Gastroesophageal sphincter (tissue), 4 donors: ENCODE data around the gene MAP3K14. TPM values are rescaled to one million over a fixed set of nuclear protein-coding genes. Genes with fewer than 3 reads are reported as not detected.
A peak's percentile ranks its signal among the peaks of the same experiment; 100 is the strongest.

Experiments used
- ATAC-seq: fragments of 150-250 bp; one replicate; pipeline ENCODE4 v1.9.1; 2016; ENCODE audit warnings: mild to moderate bottlenecking, moderate library complexity
- H3K27ac ChIP-seq, 4 donors: fragments of 200-600 bp; sonication (generic) in 3 of 4; 1 replicate in 3 of 4; 2 replicates in 1 of 4; pipeline ENCODE4 v1.5.1; 2016 to 2019
- H3K27me3 ChIP-seq: fragments of 200-600 bp; sonication (generic); one replicate; pipeline ENCODE4 v1.5.1; 2019
- H3K36me3 ChIP-seq, 2 donors: fragments of 200-600 bp; sonication (generic); one replicate each; pipeline ENCODE4 v1.5.1; 2019; ENCODE audit warnings: control low read depth in 1 of 2
- H3K4me1 ChIP-seq, 3 donors: fragments of 200-600 bp; sonication (generic); 1 replicate in 2 of 3; 2 replicates in 1 of 3; pipeline ENCODE4 v1.5.1; 2016 to 2019; ENCODE audit warnings: control low read depth in 2 of 3
- H3K4me3 ChIP-seq, 2 donors: fragments of 200-600 bp; sonication (generic); one replicate each; pipeline ENCODE4 v1.5.1; 2019; ENCODE audit warnings: mild to moderate bottlenecking in 1 of 2, moderate library complexity in 1 of 2
- H3K9me3 ChIP-seq, 3 donors: fragments of 200-600 bp; sonication (generic); one replicate each; pipeline ENCODE4 v1.5.1; 2017 to 2019; ENCODE audit warnings: control low read depth in 2 of 3
- CTCF ChIP-seq, 4 experiments: fragments of 200-600 bp in 2 of 4; fragments of 450-650 bp in 2 of 4; sonication (generic) in 1 of 4; IDR thresholded peaks; one replicate each; pipeline ENCODE4 v1.5.1; 2017 to 2019; ENCODE audit warnings: antibody characterized with exemption in 4 of 4, mild to moderate bottlenecking in 2 of 4, moderate library complexity in 2 of 4
- EP300 ChIP-seq: sonication (generic); formaldehyde crosslinking; IDR thresholded peaks from one replicate; pipeline ENCODE4 v1.6.1; 2017; ENCODE audit warnings: antibody characterized with exemption, mild to moderate bottlenecking
- POLR2A ChIP-seq, 2 donors: fragments of 450-650 bp; IDR thresholded peaks; one replicate each; pipeline ENCODE4 v1.6.1; 2017; ENCODE audit warnings: antibody characterized with exemption in 2 of 2, mild to moderate bottlenecking in 2 of 2, moderate library complexity in 1 of 2
- POLR2AphosphoS5 ChIP-seq: sonication (generic); formaldehyde crosslinking; IDR thresholded peaks from one replicate; pipeline ENCODE4 v1.6.1; 2017; ENCODE audit warnings: antibody characterized with exemption
- WGBS, 2 donors: methylation state at CpG; one replicate each; pipeline ENCODE4 v1.1.5; 2018; ENCODE audit warnings: low coverage in 1 of 2; 5-methylcytosine and 5-hydroxymethylcytosine counted together
- total RNA-seq, 4 donors: library from RNA; depleted of rRNA; stranded (reverse); fragments of >200 nt; gene quantifications; one replicate each; pipeline ENCODE4 v1.1.0, GENCODE V29; 2016

Gene MAP3K14
- total RNA-seq, 4 donors from 2014 or later: 8.5 to 17.5 (median 13.5) TPM

- WGBS, 2 donors: 14 to 43% methylated on average over 1 to 3 of the region's 10 CpGs
Measured at GRCh38 chr17:45287526-45288500, 29.0 kb downstream of the MAP3K14 start.

GRCh38 chr17:45286286-45286685 is 30.5 kb downstream of the MAP3K14 start:
- Histone ChIP-seq H3K4me1 (peaks cover 7 to 98% (median 57%) of the 10 kb centered on the region in 3 donors), H3K9me3 (no peaks in the 10 kb centered on the region), H3K27me3 (no peaks in the 10 kb centered on the region), H3K4me3 (no peak overlapping the region), H3K36me3 (peaks cover 0 to 78% of the 10 kb centered on the region in 2 donors), H3K27ac (peak overlapping the region in 3 of 4 donors; percentile 33 to 96 (median 83))
- 100% methylated on average over 1 of the region's 5 CpGs; no CpG with 5 or more reads in 1 of the 2 donors for WGBS, 2 donors
- TF ChIP-seq CTCF (IDR thresholded peaks at IDR 0.05): no peak
- no peak for TF ChIP-seq POLR2A (IDR thresholded peaks at IDR 0.05)
- TF ChIP-seq POLR2AphosphoS5: no peak
- no peak for ATAC-seq

More at GRCh38 chr17:45287526-45288500, 29.0 kb downstream of the MAP3K14 start:
- H3K27ac ChIP-seq: peak overlapping the region; percentile 66 to 96 (median 85)
- H3K27me3 ChIP-seq: no peaks in the 10 kb centered on the region
- H3K9me3 ChIP-seq: no peaks in the 10 kb centered on the region
- H3K36me3 ChIP-seq: peaks cover 0 to 71% of the 10 kb centered on the region in 2 donors
- H3K4me1 ChIP-seq: peaks cover 19 to 98% (median 69%) of the 10 kb centered on the region in 3 donors
- no peak for TF ChIP-seq POLR2AphosphoS5
- no peak for TF ChIP-seq CTCF (IDR thresholded peaks at IDR 0.05)
- no peak for TF ChIP-seq POLR2A (IDR thresholded peaks at IDR 0.05)
- TF ChIP-seq EP300: no peak
- no peak for ATAC-seq
- no peak overlapping the region for H3K4me3 ChIP-seq

- 60 to 63% methylated on average over 1 to 4 of the region's 21 CpGs for WGBS, 2 donors
- ATAC-seq: peak; percentile 54
- Histone ChIP-seq H3K36me3 (peaks cover 0 to 74% of the 10 kb centered on the region in 2 donors), H3K4me1 (peaks cover 3 to 98% (median 39%) of the 10 kb centered on the region in 3 donors), H3K4me3 (no peak overlapping the region), H3K27ac (peak overlapping the region in 3 of 4 donors; percentile 78 to 82 (median 80)), H3K9me3 (no peaks in the 10 kb centered on the region), H3K27me3 (no peaks in the 10 kb centered on the region)
- TF ChIP-seq EP300: no peak
- TF ChIP-seq POLR2A (IDR thresholded peaks at IDR 0.05): no peak
- TF ChIP-seq POLR2AphosphoS5: no peak
- no peak for TF ChIP-seq CTCF (IDR thresholded peaks at IDR 0.05)
Measured at GRCh38 chr17:45284176-45285140, 32.4 kb downstream of the MAP3K14 start.

DNA sequence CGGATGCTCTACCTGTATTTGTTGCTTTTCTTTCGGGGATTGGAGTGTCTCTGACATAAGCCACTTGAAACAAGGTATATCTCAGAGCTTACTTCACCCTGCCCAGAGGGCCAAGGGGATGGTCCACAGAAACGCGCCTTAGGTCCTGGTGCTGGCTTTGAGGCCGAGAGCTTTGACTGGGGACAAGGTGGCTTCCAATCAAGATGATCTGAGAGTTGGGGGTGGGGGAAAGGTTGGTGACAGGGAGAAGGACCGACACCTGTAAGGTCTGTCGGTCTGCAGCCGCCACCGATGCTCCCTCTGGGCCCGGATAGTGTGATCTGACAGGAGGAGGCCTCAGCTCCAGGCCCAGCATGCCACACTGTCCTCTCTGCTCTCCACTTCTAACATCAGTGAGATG is 33.1 kb downstream of the MAP3K14 start:
- H3K27me3 ChIP-seq: no peaks in the 10 kb centered on the region
- no peaks in the 10 kb centered on the region for H3K9me3 ChIP-seq
- H3K4me3 ChIP-seq: no peak overlapping the region
- WGBS, 2 donors: 65% methylated on average over 4 of the region's 10 CpGs; no CpG with 5 or more reads in 1 of the 2 donors
- H3K36me3 ChIP-seq: peaks cover 0 to 66% of the 10 kb centered on the region in 2 donors
- TF ChIP-seq EP300 (no peak), CTCF (IDR thresholded peaks at IDR 0.05) (no peak), POLR2A (IDR thresholded peaks at IDR 0.05) (no peak)
- ATAC-seq: no peak
- H3K4me1 ChIP-seq: peaks cover 3 to 98% (median 32%) of the 10 kb centered on the region in 3 donors
- peak overlapping the region; percentile 21 to 82 (median 79) for H3K27ac ChIP-seq
